ENCODE measurements around the gene KNTC1. TPM values are rescaled to one million over a fixed set of nuclear protein-coding genes. Genes with fewer than 3 reads are reported as not detected.
"Not testable (repeated sequence)": the region's sequence is repeated elsewhere in the genome, so short reads cannot be mapped to it uniquely, and the experiment has no call there.

The KNTC1 gene
- total RNA-seq (10 to 100 TPM; 30.9 to 35.4 TPM), polyA plus RNA-seq (1 to 10 TPM; 1.4 to 3.6 (median 2.0) TPM), total RNA-seq (65.1 to 134 (median 86.6) reads per million in 6 experiments)

- H3K4me3 Mint-ChIP-seq, result peak within 1 kb of the TSS in 1 of 10 donors; percentile 71
- peak within 1 kb of the TSS in 1 of 10 donors; percentile 38 for H3K27ac Mint-ChIP-seq
- peaks cover 12 to 34% (median 26%) of the 10 kb centered on the region in 4 donors for H3K4me1 Mint-ChIP-seq
- peak; percentile 88 to 91 for ATAC-seq
- DNase-seq, result peak; percentile 81 to 99 (median 98)
- H3K36me3 Mint-ChIP-seq, result peaks cover 0 to 37% (median 4%) of the 10 kb centered on the region in 3 donors
- no peaks in the 10 kb centered on the region for H3K27me3 Mint-ChIP-seq
- POLR2A ChIA-PET, result interaction anchor here (0.5 to 6.3 kb wide), 22 partner anchors 12 to 1302 kb away, joined by 3 to 113 read pairs (median 5); partner anchors contain the start of genes CCDC62, CLIP1, DDX55 and DENR
- H3K9me3 Mint-ChIP-seq, result no peaks in the 10 kb centered on the region
Measured at GRCh38 chr12:122526683-122527477, at the start of gene KNTC1, which contains the start of gene RSRC2. TSS of gene KNTC1 (plus strand) at chr12:122527249. CDS start at chr12:122530064, 2,815 bp downstream. TSS of gene RSRC2 (minus strand) at chr12:122526936. CDS start at chr12:122526853, 83 bp downstream.

- H3K9me3 Mint-ChIP-seq, result no peaks in the 10 kb centered on the region
- H3K4me3 Mint-ChIP-seq, result no peak overlapping the region
- DNase-seq (no peak), ATAC-seq (no peak)
- H3K4me1 Mint-ChIP-seq, result peaks cover 0 to 5% (median 2%) of the 10 kb centered on the region in 4 donors
- POLR2A ChIA-PET, result no interaction called here
- H3K27me3 Mint-ChIP-seq, result no peaks in the 10 kb centered on the region
- H3K36me3 Mint-ChIP-seq, result peaks cover 11 to 87% (median 23%) of the 10 kb centered on the region in 3 donors
- peak overlapping the region in 2 of 10 donors; percentile 7 to 40 for H3K27ac Mint-ChIP-seq
Measured at GRCh38 chr12:122480753-122481152, 46.3 kb upstream of the KNTC1 start.

GRCh38 chr12:122481861-122482260 is 45.2 kb upstream of the KNTC1 start:
- ATAC-seq, result no peak
- H3K27ac Mint-ChIP-seq, result no peak overlapping the region
- POLR2A ChIA-PET, result no interaction called here
- no peaks in the 10 kb centered on the region for H3K27me3 Mint-ChIP-seq
- H3K9me3 Mint-ChIP-seq, result no peaks in the 10 kb centered on the region
- no peak for DNase-seq
- no peak overlapping the region for H3K4me3 Mint-ChIP-seq
- H3K36me3 Mint-ChIP-seq, result peaks cover 11 to 87% (median 19%) of the 10 kb centered on the region in 3 donors
- H3K4me1 Mint-ChIP-seq, result peaks cover 0 to 7% (median 2%) of the 10 kb centered on the region in 4 donors

GRCh38 chr12:122483969-122484368 is 43.1 kb upstream of the KNTC1 start:
- DNase-seq, result no peak
- Mint-ChIP-seq H3K9me3 (no peaks in the 10 kb centered on the region), H3K27me3 (no peaks in the 10 kb centered on the region), H3K4me3 (no peak overlapping the region), H3K4me1 (peaks cover 0 to 7% (median 3%) of the 10 kb centered on the region in 4 donors), H3K36me3 (peaks cover 7 to 89% (median 13%) of the 10 kb centered on the region in 3 donors), H3K27ac (peak overlapping the region in 6 of 10 donors; percentile 4 to 67 (median 24))
- POLR2A ChIA-PET, result interaction anchor here (0.5 to 0.6 kb wide), 3 partner anchors 24 to 1987 kb away, joined by 3 to 5 read pairs (median 3); no protein-coding TSS in a partner anchor
- no peak for ATAC-seq

GRCh38 chr12:122484385-122484784 is 42.7 kb upstream of the KNTC1 start:
- not testable (repeated sequence) for H3K4me3 Mint-ChIP-seq, ATAC-seq, DNase-seq, H3K4me1 Mint-ChIP-seq, H3K27me3 Mint-ChIP-seq, H3K9me3 Mint-ChIP-seq
- peaks cover 11 to 89% (median 12%) of the 10 kb centered on the region in 3 donors for H3K36me3 Mint-ChIP-seq
- peak overlapping the region in 4 of 10 donors; percentile 9 to 50 (median 47) for H3K27ac Mint-ChIP-seq
- POLR2A ChIA-PET, result interaction anchor here (0.5 to 0.6 kb wide), 3 partner anchors 23 to 1987 kb away, joined by 3 to 5 read pairs (median 3); no protein-coding TSS in a partner anchor

GRCh38 chr12:122486360-122486759 is 40.7 kb upstream of the KNTC1 start:
- DNase-seq, POLR2A ChIA-PET, H3K4me3 Mint-ChIP-seq, H3K4me1 Mint-ChIP-seq, H3K27me3 Mint-ChIP-seq, H3K9me3 Mint-ChIP-seq, ATAC-seq: not testable (repeated sequence)
- peak overlapping the region in 2 of 10 donors; percentile 27 to 34 for H3K27ac Mint-ChIP-seq
- H3K36me3 Mint-ChIP-seq, result peaks cover 6 to 92% (median 11%) of the 10 kb centered on the region in 3 donors

GRCh38 chr12:122486805-122487426 is 40.1 kb upstream of the KNTC1 start:
- no peak for DNase-seq
- H3K4me1 Mint-ChIP-seq, result peaks cover 4 to 10% (median 6%) of the 10 kb centered on the region in 4 donors
- H3K9me3 Mint-ChIP-seq, result no peaks in the 10 kb centered on the region
- POLR2A ChIA-PET, result no interaction called here
- no peak for ATAC-seq
- no peak overlapping the region for H3K4me3 Mint-ChIP-seq
- peaks cover 6 to 93% (median 11%) of the 10 kb centered on the region in 3 donors for H3K36me3 Mint-ChIP-seq
- H3K27ac Mint-ChIP-seq, result peak overlapping the region in 1 of 10 donors; percentile 68
- no peaks in the 10 kb centered on the region for H3K27me3 Mint-ChIP-seq

GRCh38 chr12:122487807-122488206 is 39.2 kb upstream of the KNTC1 start:
- H3K4me3 Mint-ChIP-seq, ATAC-seq, H3K9me3 Mint-ChIP-seq, H3K27ac Mint-ChIP-seq, H3K27me3 Mint-ChIP-seq, DNase-seq: not testable (repeated sequence)
- POLR2A ChIA-PET, result interaction anchor here (0.6 kb wide), 1 partner anchor 10 kb away, joined by 3 read pairs; no protein-coding TSS in a partner anchor
- Mint-ChIP-seq H3K4me1 (peaks cover 5 to 15% (median 6%) of the 10 kb centered on the region in 4 donors), H3K36me3 (peaks cover 6 to 95% (median 11%) of the 10 kb centered on the region in 3 donors)

GRCh38 chr12:122489038-122489437 is 38.0 kb upstream of the KNTC1 start:
- DNase-seq, result no peak
- Mint-ChIP-seq H3K9me3 (no peaks in the 10 kb centered on the region), H3K4me1 (peaks cover 5 to 17% (median 6%) of the 10 kb centered on the region in 4 donors), H3K27me3 (no peaks in the 10 kb centered on the region), H3K27ac (peak overlapping the region in 1 of 10 donors; percentile 29), H3K4me3 (no peak overlapping the region), H3K36me3 (peaks cover 6 to 90% (median 11%) of the 10 kb centered on the region in 3 donors)
- POLR2A ChIA-PET, result interaction anchor here (0.6 kb wide), 1 partner anchor 69 kb away, joined by 3 read pairs; no protein-coding TSS in a partner anchor
- no peak for ATAC-seq

GRCh38 chr12:122491991-122492390 is 35.1 kb upstream of the KNTC1 start:
- H3K36me3 Mint-ChIP-seq, result peaks cover 6 to 83% (median 15%) of the 10 kb centered on the region in 3 donors
- ATAC-seq, result no peak
- POLR2A ChIA-PET, result no interaction called here
- no peak for DNase-seq
- H3K4me3 Mint-ChIP-seq, result no peak overlapping the region
- H3K27ac Mint-ChIP-seq, result peak overlapping the region in 1 of 10 donors; percentile 63
- no peaks in the 10 kb centered on the region for H3K27me3 Mint-ChIP-seq
- H3K9me3 Mint-ChIP-seq, result no peaks in the 10 kb centered on the region
- peaks cover 11 to 22% (median 16%) of the 10 kb centered on the region in 4 donors for H3K4me1 Mint-ChIP-seq

GRCh38 chr12:122493222-122493621 is 33.8 kb upstream of the KNTC1 start:
- H3K27ac Mint-ChIP-seq, H3K4me3 Mint-ChIP-seq, POLR2A ChIA-PET, H3K27me3 Mint-ChIP-seq, H3K9me3 Mint-ChIP-seq, DNase-seq, ATAC-seq: not testable (repeated sequence)
- Mint-ChIP-seq H3K4me1 (peaks cover 11 to 29% (median 19%) of the 10 kb centered on the region in 4 donors), H3K36me3 (peaks cover 6 to 74% (median 15%) of the 10 kb centered on the region in 3 donors)

- Mint-ChIP-seq H3K4me1 (peaks cover 9 to 44% (median 32%) of the 10 kb centered on the region in 4 donors), H3K27me3 (no peaks in the 10 kb centered on the region), H3K4me3 (peak overlapping the region in 1 of 10 donors; percentile 14), H3K9me3 (no peaks in the 10 kb centered on the region), H3K27ac (peak overlapping the region in 2 of 10 donors; percentile 45 to 62), H3K36me3 (peaks cover 0 to 62% (median 12%) of the 10 kb centered on the region in 3 donors)
- DNase-seq (no peak), ATAC-seq (no peak)
- POLR2A ChIA-PET, result interaction anchor here (0.7 kb wide), 2 partner anchors 17 to 159 kb away, joined by 3 to 4 read pairs; no protein-coding TSS in a partner anchor
Measured at GRCh38 chr12:122495258-122495657, 31.8 kb upstream of the KNTC1 start.
